OCI-LY1 (cell line): ENCODE measurements around the gene TGFB2.

Experiments
- H2AFZ ChIP-seq: fragments of 200-600 bp; sonication (generic), shearing (Covaris generic); 2 replicates; pipeline ENCODE4 v1.6.0; 2014; ENCODE audit warnings: antibody characterized with exemption, mild to moderate bottlenecking, low read length
- H3F3A ChIP-seq: fragments of 200-600 bp; sonication (generic), shearing (Covaris generic); 2 replicates; pipeline ENCODE4 v1.6.0; 2014; ENCODE audit warnings: mild to moderate bottlenecking, antibody characterized with exemption, low read length, moderate library complexity; ENCODE audit not compliant: insufficient read depth
- H3K27ac ChIP-seq: fragments of 200-600 bp; sonication (generic); 2 replicates; pipeline ENCODE4 v1.5.1; 2014; ENCODE audit warnings: low read length, mixed run types, mild to moderate bottlenecking, low read depth; ENCODE audit not compliant: poor library complexity, severe bottlenecking
- H3K27me3 ChIP-seq: fragments of 200-600 bp; sonication (generic); 2 replicates; pipeline ENCODE4 v1.6.0; 2014; ENCODE audit warnings: antibody characterized with exemption, mild to moderate bottlenecking, low read length, moderate library complexity; ENCODE audit not compliant: insufficient read depth
- H3K36me3 ChIP-seq: fragments of 200-600 bp; sonication (generic); 2 replicates; pipeline ENCODE4 v1.6.1; 2014; ENCODE audit warnings: mild to moderate bottlenecking, antibody characterized with exemption, low read length, moderate library complexity, mixed read lengths; ENCODE audit not compliant: insufficient read depth
- H3K4me1 ChIP-seq: fragments of 200-600 bp; sonication (generic); 2 replicates; pipeline ENCODE4 v1.5.1; 2014; ENCODE audit warnings: mild to moderate bottlenecking, low read length, moderate library complexity; ENCODE audit not compliant: insufficient read depth, severe bottlenecking
- H3K4me2 ChIP-seq: fragments of 200-600 bp; sonication (generic), shearing (Covaris generic); 2 replicates; pipeline ENCODE4 v1.6.1; 2014; ENCODE audit warnings: low read length
- H3K4me3 ChIP-seq: fragments of 200-600 bp; sonication (generic); 2 replicates; pipeline ENCODE4 v1.5.1; 2014; ENCODE audit warnings: low read length, low read depth, mild to moderate bottlenecking, mixed read lengths; ENCODE audit not compliant: poor library complexity, severe bottlenecking
- H3K79me2 ChIP-seq: fragments of 200-600 bp; shearing (Covaris generic); 2 replicates; pipeline ENCODE4 v1.6.1; 2016; ENCODE audit warnings: mixed run types, low read length, mixed read lengths; ENCODE audit not compliant: insufficient read depth
- H3K9ac ChIP-seq: fragments of 200-600 bp; sonication (generic), shearing (Covaris generic); 2 replicates; pipeline ENCODE4 v1.6.1; 2014; ENCODE audit warnings: mild to moderate bottlenecking, low read length, mixed read lengths
- H3K9me2 ChIP-seq: fragments of 200-600 bp; sonication (generic), shearing (Covaris generic); 2 replicates; pipeline ENCODE4 v1.6.1; 2014; ENCODE audit warnings: low read depth, mild to moderate bottlenecking, low read length, mixed read lengths
- H3K9me3 ChIP-seq: fragments of 200-600 bp; shearing (Covaris generic); 2 replicates; pipeline ENCODE4 v1.6.1; 2014; ENCODE audit warnings: low read length, mixed read lengths
- H4K20me1 ChIP-seq: fragments of 200-600 bp; sonication (generic), shearing (Covaris generic); 2 replicates; pipeline ENCODE4 v1.6.0; 2016; ENCODE audit warnings: mild to moderate bottlenecking, low read length; ENCODE audit not compliant: insufficient read depth
- CTCF ChIP-seq: fragments of 200-600 bp; sonication (generic), shearing (Covaris generic); IDR thresholded peaks from 2 replicates; pipeline ENCODE4 v1.5.1; 2017; ENCODE audit warnings: mild to moderate bottlenecking, antibody characterized with exemption, low read length, moderate library complexity, mixed read lengths
- EZH2 ChIP-seq: fragments of 200-600 bp; sonication (generic), shearing (Covaris generic); IDR thresholded peaks from 2 replicates; pipeline ENCODE4 v1.8.0; 2017; ENCODE audit warnings: borderline replicate concordance, mixed run types, mild to moderate bottlenecking, antibody characterized with exemption, low read length, moderate library complexity, mixed read lengths

TGFB2 gene

GRCh38 chr1:218472885-218473284 lies 127.7 kb downstream of the TGFB2 start:
- H3F3A ChIP-seq, result no peaks in the 10 kb centered on the region
- H3K4me3 ChIP-seq, result no peak overlapping the region
- H3K27ac ChIP-seq, result no peak overlapping the region
- no peaks in the 10 kb centered on the region for H3K79me2 ChIP-seq
- no peak overlapping the region for H2AFZ ChIP-seq
- H3K9me3 ChIP-seq, result no peaks in the 10 kb centered on the region
- H3K9ac ChIP-seq, result no peak overlapping the region
- no peak for TF ChIP-seq EZH2
- TF ChIP-seq CTCF, result no peak
- no peaks in the 10 kb centered on the region for H4K20me1 ChIP-seq
- H3K36me3 ChIP-seq, result no peaks in the 10 kb centered on the region
- H3K4me2 ChIP-seq, result no peak overlapping the region
- H3K9me2 ChIP-seq, result no peaks in the 10 kb centered on the region
- H3K4me1 ChIP-seq, result no peaks in the 10 kb centered on the region
- no peaks in the 10 kb centered on the region for H3K27me3 ChIP-seq

GRCh38 chr1:218473522-218473921 lies 128.4 kb downstream of the TGFB2 start:
- no peak for TF ChIP-seq CTCF
- TF ChIP-seq EZH2, result no peak
- Histone ChIP-seq H4K20me1 (no peaks in the 10 kb centered on the region), H3K4me1 (no peaks in the 10 kb centered on the region), H2AFZ (no peak overlapping the region), H3K9me2 (no peaks in the 10 kb centered on the region), H3F3A (no peaks in the 10 kb centered on the region), H3K4me3 (no peak overlapping the region), H3K4me2 (no peak overlapping the region), H3K9me3 (no peaks in the 10 kb centered on the region), H3K27me3 (no peaks in the 10 kb centered on the region), H3K9ac (no peak overlapping the region), H3K36me3 (no peaks in the 10 kb centered on the region), H3K79me2 (no peaks in the 10 kb centered on the region), H3K27ac (no peak overlapping the region)

DNA sequence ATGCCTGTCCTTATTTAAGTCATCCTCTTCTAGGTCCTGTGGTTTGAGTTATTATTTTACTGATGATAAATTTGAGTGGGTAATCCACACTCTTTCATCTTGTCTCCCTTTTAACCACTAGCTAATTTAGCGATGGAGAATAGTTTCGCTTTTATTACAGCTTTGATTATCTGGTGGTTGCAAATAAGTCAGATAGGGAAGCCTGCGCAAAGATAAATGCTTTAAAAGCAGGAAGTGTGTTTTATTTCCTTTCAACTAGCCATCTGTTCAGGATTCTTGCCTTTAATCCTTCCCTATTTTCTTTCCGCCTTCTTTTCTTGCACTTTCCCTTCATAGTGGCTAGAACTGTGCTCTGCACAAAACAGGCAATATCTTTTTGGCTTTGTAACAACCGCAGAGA lies 129.0 kb downstream of the TGFB2 start:
- Histone ChIP-seq H3K4me3 (no peak overlapping the region), H3K9me2 (no peaks in the 10 kb centered on the region), H3K9ac (no peak overlapping the region), H2AFZ (no peak overlapping the region), H4K20me1 (no peaks in the 10 kb centered on the region), H3K4me2 (no peak overlapping the region), H3K4me1 (no peaks in the 10 kb centered on the region), H3K27me3 (no peaks in the 10 kb centered on the region), H3F3A (no peaks in the 10 kb centered on the region), H3K9me3 (no peaks in the 10 kb centered on the region), H3K79me2 (no peaks in the 10 kb centered on the region), H3K36me3 (no peaks in the 10 kb centered on the region), H3K27ac (no peak overlapping the region)
- no peak for TF ChIP-seq CTCF
- no peak for TF ChIP-seq EZH2
